ENCODE results near the gene SMCO4.
"Not testable (repeated sequence)": the region's sequence is repeated elsewhere in the genome, so short reads cannot be mapped to it uniquely, and the experiment has no call there.

The SMCO4 gene, protein sequence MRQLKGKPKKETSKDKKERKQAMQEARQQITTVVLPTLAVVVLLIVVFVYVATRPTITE

DNA sequence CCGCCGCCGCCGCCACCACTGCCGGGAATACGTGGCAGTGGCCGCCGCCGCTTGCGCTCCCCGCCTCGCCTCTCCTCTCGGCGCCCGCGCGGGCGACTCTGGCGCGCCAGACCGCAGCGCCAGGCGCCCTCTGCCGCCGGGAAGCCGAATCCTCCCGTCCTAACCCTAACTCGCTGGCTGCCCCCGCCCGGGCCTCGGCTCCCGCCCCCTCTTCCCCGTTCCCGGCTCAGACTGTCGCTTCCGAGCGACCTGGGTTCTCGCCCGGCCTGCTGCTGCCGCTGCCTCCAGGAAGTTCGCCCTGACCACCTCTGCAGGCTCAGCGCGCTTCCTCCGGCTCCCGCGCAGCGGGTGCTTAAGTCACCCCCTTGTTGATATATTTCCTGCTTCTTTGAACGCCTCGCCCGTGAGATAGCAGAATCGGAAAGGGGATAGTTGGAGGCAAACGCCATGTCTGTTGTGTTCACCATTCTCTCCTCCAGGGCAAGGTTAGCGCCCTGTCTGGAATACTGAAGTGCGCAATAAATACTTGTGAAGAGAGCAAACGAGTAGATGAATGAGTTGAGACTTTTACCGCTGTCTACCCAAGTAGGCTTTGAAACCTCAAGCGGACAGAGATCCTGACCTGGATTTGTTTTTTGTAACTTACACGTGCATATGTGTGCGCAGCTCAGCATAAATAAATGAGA is at the start of gene SMCO4:
Gene SMCO4, minus strand, starts transcription at position 100 of the 686 bp plus-strand sequence. CDS start 64,202 bp downstream, outside the sequence.
- H3K4me3 ChIP-seq (replicated peaks; ENCODE audit: low read depth, low read length): peak within 1 kb of the TSS; percentile 68
- peak; percentile 71 for DNase-seq (ENCODE audit: low read depth)
- TF ChIP-seq, protein P1, sequence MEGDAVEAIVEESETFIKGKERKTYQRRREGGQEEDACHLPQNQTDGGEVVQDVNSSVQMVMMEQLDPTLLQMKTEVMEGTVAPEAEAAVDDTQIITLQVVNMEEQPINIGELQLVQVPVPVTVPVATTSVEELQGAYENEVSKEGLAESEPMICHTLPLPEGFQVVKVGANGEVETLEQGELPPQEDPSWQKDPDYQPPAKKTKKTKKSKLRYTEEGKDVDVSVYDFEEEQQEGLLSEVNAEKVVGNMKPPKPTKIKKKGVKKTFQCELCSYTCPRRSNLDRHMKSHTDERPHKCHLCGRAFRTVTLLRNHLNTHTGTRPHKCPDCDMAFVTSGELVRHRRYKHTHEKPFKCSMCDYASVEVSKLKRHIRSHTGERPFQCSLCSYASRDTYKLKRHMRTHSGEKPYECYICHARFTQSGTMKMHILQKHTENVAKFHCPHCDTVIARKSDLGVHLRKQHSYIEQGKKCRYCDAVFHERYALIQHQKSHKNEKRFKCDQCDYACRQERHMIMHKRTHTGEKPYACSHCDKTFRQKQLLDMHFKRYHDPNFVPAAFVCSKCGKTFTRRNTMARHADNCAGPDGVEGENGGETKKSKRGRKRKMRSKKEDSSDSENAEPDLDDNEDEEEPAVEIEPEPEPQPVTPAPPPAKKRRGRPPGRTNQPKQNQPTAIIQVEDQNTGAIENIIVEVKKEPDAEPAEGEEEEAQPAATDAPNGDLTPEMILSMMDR (IDR thresholded peaks at IDR 0.05; ENCODE audit: low read length, missing control alignments): peak; percentile 37

DNA sequence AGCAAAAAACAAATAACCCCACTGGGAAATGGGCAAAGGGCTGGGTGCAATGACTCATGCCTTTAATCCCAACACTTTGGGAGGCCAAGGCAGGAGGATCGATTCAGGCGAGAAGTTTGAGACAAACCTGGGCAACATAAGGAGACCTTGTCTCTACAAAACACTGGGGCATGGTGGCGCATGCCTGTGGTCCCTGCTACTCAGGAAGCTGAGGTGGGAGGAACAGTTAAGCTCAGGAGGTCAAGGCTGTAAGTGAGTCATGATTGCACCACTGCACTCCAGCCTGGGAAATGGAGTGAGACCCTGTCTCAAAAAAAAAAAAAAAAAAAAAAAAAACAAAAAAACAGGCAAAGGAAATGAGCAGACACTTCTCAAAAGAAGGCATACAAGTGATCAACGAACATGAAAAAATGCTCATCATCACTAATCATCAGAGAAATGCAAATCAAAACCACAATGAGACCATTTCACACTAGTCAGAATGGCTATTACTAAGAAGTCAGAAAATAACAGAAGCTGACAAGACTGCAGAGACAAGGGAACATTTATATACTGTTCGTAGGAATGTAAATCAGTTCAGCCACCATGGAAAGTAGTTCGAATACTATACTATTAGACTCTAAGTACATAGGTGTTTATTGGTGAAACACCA is 48.2 kb upstream of the SMCO4 start:
- no peak overlapping the region for H3K4me3 ChIP-seq (replicated peaks; ENCODE audit: low read depth, low read length)
- DNase-seq (ENCODE audit: low read depth): peak; percentile 72
- TF ChIP-seq, protein P1 (IDR thresholded peaks at IDR 0.05; ENCODE audit: low read length, missing control alignments): no peak

DNA sequence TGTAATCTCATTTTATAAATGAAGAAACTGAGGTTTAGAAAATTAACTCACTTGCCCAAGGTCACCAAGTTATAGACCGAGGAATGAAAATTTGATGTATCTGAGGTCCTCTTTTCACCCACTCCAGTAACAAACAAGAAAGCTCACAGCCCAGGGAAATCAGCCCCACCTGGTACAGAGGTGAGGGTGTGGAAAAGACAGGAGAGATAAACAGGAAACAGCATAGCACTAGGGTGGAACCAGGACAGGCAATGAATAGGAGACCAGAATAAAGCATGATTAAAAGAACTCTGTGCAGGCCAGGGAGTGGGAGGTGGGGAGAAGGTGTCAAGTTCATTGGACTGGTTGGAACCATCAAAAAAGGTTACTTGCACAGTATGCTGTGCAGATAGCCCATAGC is 46.2 kb upstream of the SMCO4 start:
- no peak for DNase-seq (ENCODE audit: low read depth)
- TF ChIP-seq, protein P1 (IDR thresholded peaks at IDR 0.05; ENCODE audit: low read length, missing control alignments): no peak
- H3K4me3 ChIP-seq (replicated peaks; ENCODE audit: low read depth, low read length): no peak overlapping the region

DNA sequence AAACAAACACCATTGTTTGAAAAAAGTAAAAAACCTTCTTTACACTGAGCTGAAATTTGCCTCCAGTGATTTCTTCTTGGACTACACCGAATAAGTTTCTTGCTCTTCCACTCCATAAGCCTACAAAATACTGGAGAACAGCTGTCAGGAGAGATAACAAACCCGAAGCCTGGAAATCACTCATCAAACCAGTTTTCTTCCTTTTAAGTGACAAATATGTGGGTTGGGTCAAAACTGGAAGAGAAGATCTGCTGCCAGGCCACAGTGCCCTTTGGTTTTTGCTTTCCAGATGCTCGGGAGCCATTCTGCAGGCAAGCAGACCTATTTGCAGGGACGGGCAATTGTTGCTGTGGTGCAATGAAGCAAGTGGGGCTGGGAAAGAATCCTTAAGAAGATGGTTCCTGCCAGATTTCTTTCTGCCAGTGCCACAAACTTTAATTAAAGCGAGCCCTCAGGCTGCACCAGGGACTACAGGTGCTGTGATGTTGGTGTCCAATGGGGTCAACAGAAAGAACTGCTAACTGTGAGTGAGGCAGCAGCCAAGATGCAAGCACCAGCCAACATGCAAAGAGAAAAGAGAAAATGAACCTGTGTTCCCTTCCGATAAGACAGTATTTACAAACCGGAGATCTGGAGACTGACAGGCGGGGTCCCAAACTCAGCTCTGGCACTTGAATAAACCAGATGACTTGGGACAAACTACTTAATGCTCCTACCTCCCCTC is 44.8 kb upstream of the SMCO4 start:
- DNase-seq (ENCODE audit: low read depth): no peak
- H3K4me3 ChIP-seq (replicated peaks; ENCODE audit: low read depth, low read length): no peak overlapping the region
- TF ChIP-seq, protein P1 (IDR thresholded peaks at IDR 0.05; ENCODE audit: low read length, missing control alignments): no peak

DNA sequence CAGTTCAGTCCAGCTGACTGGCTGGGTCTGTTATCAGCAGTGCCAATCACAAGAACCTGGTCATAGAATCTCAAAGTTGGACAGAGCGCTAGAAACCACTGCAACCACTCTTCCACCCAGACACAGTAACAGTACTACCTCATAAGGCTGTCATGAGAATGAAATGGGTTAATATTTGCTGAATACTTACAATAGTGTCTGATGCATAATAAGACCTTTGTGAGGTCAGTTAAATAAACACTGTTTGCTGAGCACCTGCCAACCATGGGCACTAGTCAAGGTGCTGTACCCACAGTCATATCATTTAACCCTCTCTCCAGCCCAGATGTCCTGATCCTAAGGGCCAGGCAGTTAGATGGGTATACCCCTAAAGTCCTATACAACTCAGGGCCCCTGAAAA is 44.2 kb upstream of the SMCO4 start:
- DNase-seq (ENCODE audit: low read depth); H3K4me3 ChIP-seq (replicated peaks; ENCODE audit: low read depth, low read length): not testable (repeated sequence)

DNA sequence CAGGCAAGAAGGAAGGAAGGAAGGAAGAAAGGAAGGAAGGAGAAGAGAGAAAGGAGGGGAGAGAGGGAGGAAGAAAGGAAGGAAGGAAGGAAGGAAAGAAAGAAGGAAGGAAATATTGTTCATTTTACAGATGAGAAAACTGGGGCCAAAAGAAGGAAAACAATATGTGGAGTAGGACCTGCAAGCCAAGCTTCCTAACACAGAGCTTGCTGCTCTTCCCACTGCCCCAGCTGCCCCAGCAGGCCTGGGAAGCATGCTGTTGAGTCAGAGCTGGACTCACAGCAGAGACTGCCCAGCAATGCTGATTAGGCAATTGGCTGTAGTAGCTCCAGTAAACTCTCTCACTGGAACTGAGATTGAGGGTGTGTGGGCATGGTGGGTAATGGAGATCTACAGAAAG is 42.6 kb upstream of the SMCO4 start:
- peak; percentile 66 for DNase-seq (ENCODE audit: low read depth)
- no peak overlapping the region for H3K4me3 ChIP-seq (replicated peaks; ENCODE audit: low read depth, low read length)
- TF ChIP-seq, protein P1 (IDR thresholded peaks at IDR 0.05; ENCODE audit: low read length, missing control alignments): no peak

DNA sequence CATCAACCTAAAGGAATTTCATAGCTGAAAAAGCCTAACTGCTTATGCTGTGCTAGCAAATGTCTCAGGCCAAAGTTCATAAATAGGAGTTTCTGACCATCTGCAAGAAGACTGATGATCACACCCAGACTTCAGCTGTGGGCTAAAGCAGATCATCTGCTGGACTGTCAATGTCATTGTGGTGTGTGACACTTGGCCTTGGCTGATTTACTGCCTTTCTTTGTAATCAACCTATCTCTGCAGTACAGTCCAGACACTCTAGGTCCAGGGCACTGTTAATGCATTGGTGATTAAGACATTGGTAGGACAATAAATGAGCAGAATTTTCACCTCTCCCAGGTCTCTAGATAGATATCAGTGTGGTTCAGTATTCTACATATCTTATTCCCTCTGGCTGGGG is 40.3 kb upstream of the SMCO4 start:
- H3K4me3 ChIP-seq (replicated peaks; ENCODE audit: low read depth, low read length): no peak overlapping the region
- TF ChIP-seq, protein P1 (IDR thresholded peaks at IDR 0.05; ENCODE audit: low read length, missing control alignments): no peak
- DNase-seq (ENCODE audit: low read depth): no peak
